ENCODE results near the gene RMDN3. TPM values are rescaled to one million over a fixed set of nuclear protein-coding genes. Genes with fewer than 3 reads are reported as not detected.
A peak's percentile ranks its signal among the peaks of the same experiment; 100 is the strongest.

RMDN3 gene
- 30.2 and 35.6 TPM in 2 replicates for total RNA-seq
- long read RNA-seq, transcript RMDN3-202 (13 exons, 2,251 nt): major isoform, 138 of 257 reads
- long read RNA-seq, partial matches to known transcripts: 105 of 257 reads
- long read RNA-seq, other reads (novel, unspliced or antisense): 13 of 257 reads

GRCh38 chr15:40754883-40755811 is at the start of gene RMDN3:
RMDN3 (minus strand) TSS chr15:40755254; CDS start chr15:40754783, 471 bp downstream.
- Mint-ChIP-seq H3K27ac (ENCODE audit: unreplicated experiment) (peak within 1 kb of the TSS; percentile 96), H3K4me1 (ENCODE audit: unreplicated experiment) (peaks cover 18% of the 10 kb centered on the region), H3K27me3 (ENCODE audit: unreplicated experiment) (no peaks in the 10 kb centered on the region), H3K9me3 (ENCODE audit: unreplicated experiment) (no peaks in the 10 kb centered on the region), H3K4me3 (ENCODE audit: unreplicated experiment) (peak within 1 kb of the TSS; percentile 89), H3K36me3 (ENCODE audit: unreplicated experiment) (peaks cover 11% of the 10 kb centered on the region)
- DNase-seq (ENCODE audit: extremely low spot score, unreplicated experiment): peak; percentile 98
- TF ChIP-seq, protein P1, sequence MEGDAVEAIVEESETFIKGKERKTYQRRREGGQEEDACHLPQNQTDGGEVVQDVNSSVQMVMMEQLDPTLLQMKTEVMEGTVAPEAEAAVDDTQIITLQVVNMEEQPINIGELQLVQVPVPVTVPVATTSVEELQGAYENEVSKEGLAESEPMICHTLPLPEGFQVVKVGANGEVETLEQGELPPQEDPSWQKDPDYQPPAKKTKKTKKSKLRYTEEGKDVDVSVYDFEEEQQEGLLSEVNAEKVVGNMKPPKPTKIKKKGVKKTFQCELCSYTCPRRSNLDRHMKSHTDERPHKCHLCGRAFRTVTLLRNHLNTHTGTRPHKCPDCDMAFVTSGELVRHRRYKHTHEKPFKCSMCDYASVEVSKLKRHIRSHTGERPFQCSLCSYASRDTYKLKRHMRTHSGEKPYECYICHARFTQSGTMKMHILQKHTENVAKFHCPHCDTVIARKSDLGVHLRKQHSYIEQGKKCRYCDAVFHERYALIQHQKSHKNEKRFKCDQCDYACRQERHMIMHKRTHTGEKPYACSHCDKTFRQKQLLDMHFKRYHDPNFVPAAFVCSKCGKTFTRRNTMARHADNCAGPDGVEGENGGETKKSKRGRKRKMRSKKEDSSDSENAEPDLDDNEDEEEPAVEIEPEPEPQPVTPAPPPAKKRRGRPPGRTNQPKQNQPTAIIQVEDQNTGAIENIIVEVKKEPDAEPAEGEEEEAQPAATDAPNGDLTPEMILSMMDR (IDR thresholded peaks at IDR 0.05): no peak

- Mint-ChIP-seq H3K27me3 (ENCODE audit: unreplicated experiment) (no peaks in the 10 kb centered on the region), H3K4me3 (ENCODE audit: unreplicated experiment) (no peak overlapping the region), H3K4me1 (ENCODE audit: unreplicated experiment) (peaks cover 20% of the 10 kb centered on the region), H3K36me3 (ENCODE audit: unreplicated experiment) (peaks cover 12% of the 10 kb centered on the region), H3K9me3 (ENCODE audit: unreplicated experiment) (no peaks in the 10 kb centered on the region), H3K27ac (ENCODE audit: unreplicated experiment) (no peak overlapping the region)
- no peak for DNase-seq (ENCODE audit: extremely low spot score, unreplicated experiment)
- TF ChIP-seq, protein P1 (IDR thresholded peaks at IDR 0.05): no peak
Observed at GRCh38 chr15:40803688-40804087, 48.6 kb upstream of the RMDN3 start.

- peaks cover 15% of the 10 kb centered on the region for H3K4me1 Mint-ChIP-seq (ENCODE audit: unreplicated experiment)
- peaks cover 15% of the 10 kb centered on the region for H3K36me3 Mint-ChIP-seq (ENCODE audit: unreplicated experiment)
- TF ChIP-seq, protein P1 (IDR thresholded peaks at IDR 0.05): no peak
- no peaks in the 10 kb centered on the region for H3K27me3 Mint-ChIP-seq (ENCODE audit: unreplicated experiment)
- no peak overlapping the region for H3K4me3 Mint-ChIP-seq (ENCODE audit: unreplicated experiment)
- no peak overlapping the region for H3K27ac Mint-ChIP-seq (ENCODE audit: unreplicated experiment)
- no peaks in the 10 kb centered on the region for H3K9me3 Mint-ChIP-seq (ENCODE audit: unreplicated experiment)
- no peak for DNase-seq (ENCODE audit: extremely low spot score, unreplicated experiment)
Observed at GRCh38 chr15:40803076-40803475, 48.0 kb upstream of the RMDN3 start.

DNA sequence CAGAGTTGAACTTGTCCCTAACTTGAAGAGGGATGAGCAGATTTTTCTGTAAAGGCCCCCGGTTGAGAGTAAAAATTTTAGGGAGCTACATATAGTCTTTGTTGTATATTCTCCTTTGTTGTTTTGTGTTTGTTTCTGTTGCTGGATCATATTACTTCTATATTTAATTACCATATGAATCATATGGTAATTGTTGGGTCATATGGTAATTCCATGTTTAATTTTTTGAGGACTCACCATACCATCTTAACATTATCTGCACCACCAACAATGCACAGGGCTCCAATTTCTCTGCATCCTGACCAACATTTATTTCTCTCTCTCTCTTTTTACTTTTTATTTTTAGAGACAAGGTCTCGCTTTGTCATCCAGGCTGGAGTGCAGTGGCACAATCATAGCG is 44.5 kb upstream of the RMDN3 start:
- no peak overlapping the region for H3K27ac Mint-ChIP-seq (ENCODE audit: unreplicated experiment)

More for the DNA sequence above, 44.5 kb upstream of the RMDN3 start:
- H3K4me1 Mint-ChIP-seq (ENCODE audit: unreplicated experiment): peaks cover 4% of the 10 kb centered on the region
- TF ChIP-seq, protein P1 (IDR thresholded peaks at IDR 0.05): no peak
- no peak for DNase-seq (ENCODE audit: extremely low spot score, unreplicated experiment)
- H3K4me3 Mint-ChIP-seq (ENCODE audit: unreplicated experiment): no peak overlapping the region
- peaks cover 16% of the 10 kb centered on the region for H3K36me3 Mint-ChIP-seq (ENCODE audit: unreplicated experiment)
- H3K9me3 Mint-ChIP-seq (ENCODE audit: unreplicated experiment): no peaks in the 10 kb centered on the region
- H3K27me3 Mint-ChIP-seq (ENCODE audit: unreplicated experiment): no peaks in the 10 kb centered on the region

Measured in osteocyte (in vitro differentiated cells).